OCI-LY3 (cell line): ENCODE results near the gene CLPSL2.

Experiments used
- H2AFZ ChIP-seq: fragments of 200-600, 300-600 bp; shearing (Covaris generic); 2 replicates; pipeline ENCODE4 v1.6.0; 2014; ENCODE audit warnings: antibody characterized with exemption, low read depth, low read length
- H3K27ac ChIP-seq: fragments of 200-600, 300-600 bp; sonication (generic); 2 replicates; pipeline ENCODE4 v1.5.1; 2014; ENCODE audit warnings: mild to moderate bottlenecking, low read length, moderate library complexity, mixed read lengths
- H3K27me3 ChIP-seq: fragments of 200-600, 300-600 bp; sonication (generic); 2 replicates; pipeline ENCODE4 v1.6.1; 2014; ENCODE audit warnings: low read depth, low read length, mixed read lengths
- H3K36me3 ChIP-seq: fragments of 200-600, 300-600 bp; sonication (generic); replicated peaks from 2 replicates; pipeline ENCODE3; 2014; ENCODE audit warnings: low read depth, low read length, mixed read lengths
- H3K4me1 ChIP-seq: fragments of 300-600, 200-600 bp; sonication (generic); 2 replicates; pipeline ENCODE4 v1.6.1; 2014; ENCODE audit warnings: low read length, mixed read lengths
- H3K4me2 ChIP-seq: fragments of 200-600, 300-600 bp; sonication (generic); 2 replicates; pipeline ENCODE4 v1.6.1; 2014; ENCODE audit warnings: low read length, mixed read lengths
- H3K4me3 ChIP-seq: fragments of 300-600, 200-600 bp; sonication (generic); 2 replicates; pipeline ENCODE4 v1.5.1; 2014; ENCODE audit warnings: antibody characterized with exemption, mild to moderate bottlenecking, low read length, moderate library complexity
- H3K79me2 ChIP-seq: fragments of 300-600, 200-600 bp; shearing (Covaris generic); 2 replicates; pipeline ENCODE4 v1.6.1; 2014; ENCODE audit warnings: mild to moderate bottlenecking, low read length, mixed read lengths
- H3K9ac ChIP-seq: fragments of 300-600, 200-600 bp; shearing (Covaris generic); 2 replicates; pipeline ENCODE4 v1.6.0; 2014; ENCODE audit warnings: mild to moderate bottlenecking, low read length, moderate library complexity
- H3K9me3 ChIP-seq: fragments of 200-600, 300-600 bp; shearing (Covaris generic); 2 replicates; pipeline ENCODE4 v1.6.1; 2014; ENCODE audit warnings: low read length, mixed read lengths; ENCODE audit not compliant: insufficient read depth
- H4K20me1 ChIP-seq: fragments of 200-600, 300-600 bp; sonication (generic); 2 replicates; pipeline ENCODE4 v1.6.1; 2016; ENCODE audit warnings: low read length, mixed read lengths; ENCODE audit not compliant: insufficient read depth
- CTCF ChIP-seq: fragments of 200-600, 300-600 bp; sonication (generic); IDR thresholded peaks from 2 replicates; pipeline ENCODE4 v1.5.1; 2014; ENCODE audit warnings: antibody characterized with exemption, low read length, low read depth
- EZH2phosphoT487 ChIP-seq: fragments of 200-600 bp; shearing (Covaris generic); IDR thresholded peaks from 2 replicates; pipeline ENCODE4 v1.6.1; 2018; ENCODE audit warnings: antibody characterized with exemption, mixed run types, low read depth

CLPSL2 gene

GRCh38 chr6:35736253-35736894 is 40.0 kb upstream of the CLPSL2 start:
- H3K27ac ChIP-seq, result no peak overlapping the region
- TF ChIP-seq CTCF (peak; percentile 95), EZH2phosphoT487 (no peak)
- no peaks in the 10 kb centered on the region for H3K9me3 ChIP-seq
- H3K36me3 ChIP-seq, result no peaks in the 10 kb centered on the region
- no peak overlapping the region for H2AFZ ChIP-seq
- H3K4me3 ChIP-seq, result no peak overlapping the region
- peaks cover 36% of the 10 kb centered on the region for H3K4me1 ChIP-seq
- H4K20me1 ChIP-seq, result no peaks in the 10 kb centered on the region
- H3K9ac ChIP-seq, result no peak overlapping the region
- H3K79me2 ChIP-seq, result 0 out of 2 replicates have a peak, but pooled peaks cover 6% of the 10 kb centered on the region
- no peaks in the 10 kb centered on the region for H3K27me3 ChIP-seq
- H3K4me2 ChIP-seq, result peak overlapping the region; percentile 56

GRCh38 chr6:35736982-35737412 is 39.4 kb upstream of the CLPSL2 start, which contains the start of gene ARMC12:
Gene ARMC12 (plus strand): TSS chr6:35737032. CDS start chr6:35737109, 77 bp downstream.
- Histone ChIP-seq H3K4me2 (peak within 1 kb of the TSS; percentile 56), H3K27ac (no peak within 1 kb of the TSS), H4K20me1 (no peaks in the 10 kb centered on the region), H2AFZ (peak within 1 kb of the TSS; percentile 75), H3K4me1 (peaks cover 36% of the 10 kb centered on the region), H3K4me3 (peak within 1 kb of the TSS; percentile 39), H3K36me3 (no peaks in the 10 kb centered on the region), H3K9ac (peak within 1 kb of the TSS; percentile 9; the same call in 1 of the 2 replicates), H3K9me3 (no peaks in the 10 kb centered on the region), H3K79me2 (0 out of 2 replicates have a peak, but pooled peaks cover 6% of the 10 kb centered on the region), H3K27me3 (no peaks in the 10 kb centered on the region)
- TF ChIP-seq EZH2phosphoT487 (no peak), CTCF (no peak)

- Histone ChIP-seq H3K9ac (peak overlapping the region; percentile 9; the same call in 1 of the 2 replicates), H3K36me3 (no peaks in the 10 kb centered on the region), H4K20me1 (no peaks in the 10 kb centered on the region), H3K27me3 (no peaks in the 10 kb centered on the region), H2AFZ (peak overlapping the region; percentile 75), H3K79me2 (0 out of 2 replicates have a peak, but pooled peaks cover 5% of the 10 kb centered on the region), H3K27ac (no peak overlapping the region), H3K4me2 (peak overlapping the region; percentile 56), H3K4me3 (peak overlapping the region; percentile 39), H3K9me3 (no peaks in the 10 kb centered on the region), H3K4me1 (peaks cover 32% of the 10 kb centered on the region)
- TF ChIP-seq EZH2phosphoT487 (no peak), CTCF (peak; percentile 86)
These were observed 38.8 kb upstream of the CLPSL2 start for GRCh38 chr6:35737413-35738211.
